ENCODE measurements around the gene MAP4K4.

MAP4K4 gene

GRCh38 chr2:101723371-101724124, 26.0 kb downstream of the MAP4K4 start:
- DNase-seq (ENCODE audit: low read depth): no peak

- no peak for DNase-seq (ENCODE audit: low read depth)
These were observed 26.6 kb downstream of the MAP4K4 start for GRCh38 chr2:101724125-101724474.

GRCh38 chr2:101725038-101725437, 27.5 kb downstream of the MAP4K4 start:
- no peak for DNase-seq (ENCODE audit: low read depth)

- no peak for DNase-seq (ENCODE audit: low read depth)
These were observed 28.1 kb downstream of the MAP4K4 start for GRCh38 chr2:101725515-101726192.

GRCh38 chr2:101728865-101729264, 31.4 kb downstream of the MAP4K4 start:
- no peak for DNase-seq (ENCODE audit: low read depth)

- no peak for DNase-seq (ENCODE audit: low read depth)
These were observed 32.1 kb downstream of the MAP4K4 start for GRCh38 chr2:101729521-101730190.

- no peak for DNase-seq (ENCODE audit: low read depth)
These were observed 33.9 kb downstream of the MAP4K4 start for GRCh38 chr2:101731221-101732054.

- no peak for DNase-seq (ENCODE audit: low read depth)
These were observed 34.7 kb downstream of the MAP4K4 start for GRCh38 chr2:101732199-101732598.

GRCh38 chr2:101732773-101733256, 35.3 kb downstream of the MAP4K4 start:
- DNase-seq (ENCODE audit: low read depth): no peak

GRCh38 chr2:101733257-101733993, 35.9 kb downstream of the MAP4K4 start:
- DNase-seq (ENCODE audit: low read depth): no peak

- no peak for DNase-seq (ENCODE audit: low read depth)
These were observed 37.1 kb downstream of the MAP4K4 start for GRCh38 chr2:101734505-101735165.

- DNase-seq (ENCODE audit: low read depth): no peak
These were observed 37.6 kb downstream of the MAP4K4 start for GRCh38 chr2:101735166-101735533.

- DNase-seq (ENCODE audit: low read depth): no peak
These were observed 38.7 kb downstream of the MAP4K4 start for GRCh38 chr2:101736233-101736632.

- DNase-seq (ENCODE audit: low read depth): peak; percentile 24
These were observed 39.4 kb downstream of the MAP4K4 start for GRCh38 chr2:101736861-101737291.

- no peak for DNase-seq (ENCODE audit: low read depth)
These were observed 40.2 kb downstream of the MAP4K4 start for GRCh38 chr2:101737478-101738255.

- no peak for DNase-seq (ENCODE audit: low read depth)
These were observed 41.1 kb downstream of the MAP4K4 start for GRCh38 chr2:101738649-101739048.

- no peak for DNase-seq (ENCODE audit: low read depth)
These were observed 43.1 kb downstream of the MAP4K4 start for GRCh38 chr2:101740555-101740964.

GRCh38 chr2:101741775-101742520, 44.4 kb downstream of the MAP4K4 start:
- no peak for DNase-seq (ENCODE audit: low read depth)

- DNase-seq (ENCODE audit: low read depth): no peak
These were observed 45.0 kb downstream of the MAP4K4 start for GRCh38 chr2:101742547-101742946.

Measured in HS-27A (cell line).